ENCODE results near the gene DIPK1B.
A peak's percentile ranks its signal among the peaks of the same experiment; 100 is the strongest.

Gene DIPK1B

DNA sequence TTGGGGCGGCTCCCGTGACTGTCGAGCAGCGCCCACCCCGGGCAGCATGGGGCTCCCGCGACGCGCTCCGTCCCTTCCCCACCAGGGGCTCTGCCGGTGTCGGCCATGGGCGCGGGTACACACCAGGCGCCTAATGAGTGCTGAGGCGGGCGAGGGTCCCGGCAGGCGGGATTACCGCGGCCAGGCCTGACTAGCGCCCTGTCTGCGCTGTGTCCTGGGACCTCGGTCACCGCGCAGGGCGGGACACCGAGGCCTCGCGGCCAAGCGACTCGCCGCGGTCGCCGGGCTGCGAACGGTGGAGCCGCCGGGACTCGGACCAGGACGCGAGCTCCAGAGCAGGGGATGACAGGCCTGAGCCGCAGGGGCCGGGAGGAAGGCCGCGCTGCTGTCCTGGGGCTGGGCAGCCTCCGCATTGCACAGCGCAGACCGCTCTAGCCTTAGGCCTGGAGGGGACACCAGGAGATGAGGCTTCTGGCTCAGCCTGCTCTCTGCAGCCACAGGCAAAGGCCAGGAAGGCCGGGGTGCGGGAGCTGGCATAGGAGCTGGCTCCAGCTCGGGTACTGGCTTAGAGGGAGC lies 16.3 kb downstream of the DIPK1B start:
- H3K4me1 ChIP-seq (ENCODE audit: control insufficient read depth, insufficient read depth, low read length): no peaks in the 10 kb centered on the region; the same call in 1 of the 2 replicates
- POLR2A ChIA-PET: interaction anchor here (0.6 to 4.0 kb wide), 43 partner anchors 8 to 495 kb away, joined by 3 to 79 read pairs (median 4); partner anchors contain the start of genes AGPAT2, DIPK1B, LCN10 and LCN6
- CTCF ChIA-PET: interaction anchor here (0.6 to 3.9 kb wide), 17 partner anchors 9 to 461 kb away, joined by 3 to 14 read pairs (median 4); partner anchors contain the start of gene LCN8

DNA sequence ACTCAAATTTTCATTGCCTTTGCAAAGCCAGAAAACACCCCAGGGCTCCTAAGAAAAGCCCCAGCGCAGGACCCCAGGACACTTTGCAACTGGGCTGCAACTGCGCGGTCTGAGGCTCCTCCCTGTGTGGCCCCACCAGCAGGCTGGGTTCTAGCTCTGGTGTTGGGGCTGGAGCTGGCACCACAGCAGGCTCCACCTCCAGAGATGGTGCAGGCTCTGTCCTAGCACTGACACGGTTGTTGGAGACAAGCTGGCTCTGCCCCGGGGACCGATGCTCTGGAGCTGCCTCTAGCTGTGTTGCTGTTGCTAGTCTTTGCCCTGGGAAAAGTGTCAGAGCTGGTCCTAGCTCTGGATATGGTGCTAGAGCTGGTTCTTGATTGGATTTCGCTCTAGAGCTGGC lies 16.8 kb downstream of the DIPK1B start:
- Histone ChIP-seq H3K9me3 (ENCODE audit: control insufficient read depth, insufficient read depth, low read depth, low read length) (no peaks in the 10 kb centered on the region), H3K4me3 (ENCODE audit: low read depth, low read length) (no peak overlapping the region), H3K4me1 (ENCODE audit: control insufficient read depth, insufficient read depth, low read length) (no peaks in the 10 kb centered on the region; the same call in 1 of the 2 replicates), H3K36me3 (ENCODE audit: control insufficient read depth in 2 of 2, insufficient read depth in 1 of 2, low read length in 2 of 2) (peaks cover 0 to 29% of the 10 kb centered on the region in 2 experiments; a peak in 2 of 3 replicates), H3K27ac (ENCODE audit: extremely low read depth, low read depth, low read length) (no peak overlapping the region)
- POLR2A ChIA-PET: interaction anchor here (0.7 to 4.0 kb wide), 12 partner anchors 9 to 476 kb away, joined by 3 to 79 read pairs (median 6); partner anchors contain the start of genes DIPK1B, LCN10, LCN6 and SAPCD2
- CTCF ChIA-PET: interaction anchor here (0.6 to 3.9 kb wide), 17 partner anchors 9 to 461 kb away, joined by 3 to 14 read pairs (median 4); partner anchors contain the start of gene LCN8
- TF ChIP-seq, protein P1, sequence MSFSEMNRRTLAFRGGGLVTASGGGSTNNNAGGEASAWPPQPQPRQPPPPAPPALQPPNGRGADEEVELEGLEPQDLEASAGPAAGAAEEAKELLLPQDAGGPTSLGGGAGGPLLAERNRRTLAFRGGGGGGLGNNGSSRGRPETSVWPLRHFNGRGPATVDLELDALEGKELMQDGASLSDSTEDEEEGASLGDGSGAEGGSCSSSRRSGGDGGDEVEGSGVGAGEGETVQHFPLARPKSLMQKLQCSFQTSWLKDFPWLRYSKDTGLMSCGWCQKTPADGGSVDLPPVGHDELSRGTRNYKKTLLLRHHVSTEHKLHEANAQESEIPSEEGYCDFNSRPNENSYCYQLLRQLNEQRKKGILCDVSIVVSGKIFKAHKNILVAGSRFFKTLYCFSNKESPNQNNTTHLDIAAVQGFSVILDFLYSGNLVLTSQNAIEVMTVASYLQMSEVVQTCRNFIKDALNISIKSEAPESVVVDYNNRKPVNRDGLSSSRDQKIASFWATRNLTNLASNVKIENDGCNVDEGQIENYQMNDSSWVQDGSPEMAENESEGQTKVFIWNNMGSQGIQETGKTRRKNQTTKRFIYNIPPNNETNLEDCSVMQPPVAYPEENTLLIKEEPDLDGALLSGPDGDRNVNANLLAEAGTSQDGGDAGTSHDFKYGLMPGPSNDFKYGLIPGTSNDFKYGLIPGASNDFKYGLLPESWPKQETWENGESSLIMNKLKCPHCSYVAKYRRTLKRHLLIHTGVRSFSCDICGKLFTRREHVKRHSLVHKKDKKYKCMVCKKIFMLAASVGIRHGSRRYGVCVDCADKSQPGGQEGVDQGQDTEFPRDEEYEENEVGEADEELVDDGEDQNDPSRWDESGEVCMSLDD (tag by site-specific recombination; IDR thresholded peaks at IDR 0.05): no peak
- TF ChIP-seq ZNF214 (tag by site-specific recombination; IDR thresholded peaks at IDR 0.05; ENCODE audit: borderline replicate concordance) (no peak), ZNF169 (tag by site-specific recombination; IDR thresholded peaks at IDR 0.05) (no peak), ZNF223 (tag by site-specific recombination; IDR thresholded peaks at IDR 0.05) (no peak)
- TF ChIP-seq, protein P2, sequence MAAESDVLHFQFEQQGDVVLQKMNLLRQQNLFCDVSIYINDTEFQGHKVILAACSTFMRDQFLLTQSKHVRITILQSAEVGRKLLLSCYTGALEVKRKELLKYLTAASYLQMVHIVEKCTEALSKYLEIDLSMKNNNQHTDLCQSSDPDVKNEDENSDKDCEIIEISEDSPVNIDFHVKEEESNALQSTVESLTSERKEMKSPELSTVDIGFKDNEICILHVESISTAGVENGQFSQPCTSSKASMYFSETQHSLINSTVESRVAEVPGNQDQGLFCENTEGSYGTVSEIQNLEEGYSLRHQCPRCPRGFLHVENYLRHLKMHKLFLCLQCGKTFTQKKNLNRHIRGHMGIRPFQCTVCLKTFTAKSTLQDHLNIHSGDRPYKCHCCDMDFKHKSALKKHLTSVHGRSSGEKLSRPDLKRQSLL (tag by site-specific recombination; IDR thresholded peaks at IDR 0.05): peak; percentile 79

More for the DNA sequence above, 16.3 kb downstream of the DIPK1B start:
- Histone ChIP-seq H3K9me3 (ENCODE audit: control insufficient read depth, insufficient read depth, low read depth, low read length) (no peaks in the 10 kb centered on the region), H3K4me3 (ENCODE audit: low read depth, low read length) (peak overlapping the region; percentile 59), H3K27ac (ENCODE audit: extremely low read depth, low read depth, low read length) (peak overlapping the region; percentile 56; the same call in 1 of the 2 replicates), H3K36me3 (ENCODE audit: control insufficient read depth in 2 of 2, insufficient read depth in 1 of 2, low read length in 2 of 2) (peaks cover 0 to 34% of the 10 kb centered on the region in 2 experiments; a peak in 2 of 3 replicates)
- TF ChIP-seq FEZF1 (tag by site-specific recombination; IDR thresholded peaks at IDR 0.05) (no peak), BCL11A (tag by site-specific recombination; IDR thresholded peaks at IDR 0.05; ENCODE audit: low read depth) (no peak), ZNF792 (tag by site-specific recombination; IDR thresholded peaks at IDR 0.05) (peak; percentile 87), ZNF302 (tag by site-specific recombination; IDR thresholded peaks at IDR 0.05; ENCODE audit: low read depth) (no peak), IKZF3 (tag by site-specific recombination; IDR thresholded peaks at IDR 0.05) (peak; percentile 4; the same call in 1 of the 2 replicates)
- TF ChIP-seq, protein P2 (tag by site-specific recombination; IDR thresholded peaks at IDR 0.05): no peak
- TF ChIP-seq, protein P3, sequence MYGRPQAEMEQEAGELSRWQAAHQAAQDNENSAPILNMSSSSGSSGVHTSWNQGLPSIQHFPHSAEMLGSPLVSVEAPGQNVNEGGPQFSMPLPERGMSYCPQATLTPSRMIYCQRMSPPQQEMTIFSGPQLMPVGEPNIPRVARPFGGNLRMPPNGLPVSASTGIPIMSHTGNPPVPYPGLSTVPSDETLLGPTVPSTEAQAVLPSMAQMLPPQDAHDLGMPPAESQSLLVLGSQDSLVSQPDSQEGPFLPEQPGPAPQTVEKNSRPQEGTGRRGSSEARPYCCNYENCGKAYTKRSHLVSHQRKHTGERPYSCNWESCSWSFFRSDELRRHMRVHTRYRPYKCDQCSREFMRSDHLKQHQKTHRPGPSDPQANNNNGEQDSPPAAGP (tag by site-specific recombination; IDR thresholded peaks at IDR 0.05): no peak

DNA sequence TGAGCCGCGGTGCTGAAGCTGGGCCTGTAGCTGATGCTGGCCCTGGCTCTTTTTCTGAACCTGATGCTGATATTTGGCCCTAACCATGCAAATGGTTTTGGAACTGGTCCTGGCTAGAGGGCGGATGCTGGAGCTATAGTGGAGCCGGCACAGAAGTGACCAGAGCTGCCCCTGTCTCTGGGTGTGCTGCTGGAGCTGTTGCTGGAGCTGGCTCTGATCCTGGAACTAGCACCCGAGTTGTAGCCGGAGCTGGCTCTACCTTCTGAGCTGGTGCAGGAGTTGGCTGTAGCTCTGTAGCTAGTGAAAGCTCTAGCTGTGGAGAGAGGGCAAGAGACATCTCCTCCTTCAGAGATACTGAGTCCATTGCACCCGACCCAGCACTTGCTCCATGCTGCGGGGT lies 17.6 kb downstream of the DIPK1B start:
- peaks cover 0 to 21% of the 10 kb centered on the region in 2 experiments; a peak in 2 of 3 replicates for H3K36me3 ChIP-seq (ENCODE audit: control insufficient read depth in 2 of 2, insufficient read depth in 1 of 2, low read length in 2 of 2)
- POLR2A ChIA-PET: interaction anchor here (0.9 to 4.0 kb wide), 6 partner anchors 9 to 305 kb away, joined by 3 to 79 read pairs (median 6); partner anchors contain the start of genes DIPK1B and LCN10
- no peaks in the 10 kb centered on the region; the same call in 1 of the 2 replicates for H3K4me1 ChIP-seq (ENCODE audit: control insufficient read depth, insufficient read depth, low read length)
- no peak overlapping the region for H3K4me3 ChIP-seq (ENCODE audit: low read depth, low read length)
- H3K9me3 ChIP-seq (ENCODE audit: control insufficient read depth, insufficient read depth, low read depth, low read length): no peaks in the 10 kb centered on the region
- no peak overlapping the region for H3K27ac ChIP-seq (ENCODE audit: extremely low read depth, low read depth, low read length)
- CTCF ChIA-PET: interaction anchor here (0.5 to 3.9 kb wide), 11 partner anchors 8 to 401 kb away, joined by 3 to 14 read pairs (median 4); partner anchors contain the start of gene LCN8
- TF ChIP-seq, protein P2 (tag by site-specific recombination; IDR thresholded peaks at IDR 0.05): peak; percentile 97
- TF ChIP-seq ZNF138 (tag by site-specific recombination; IDR thresholded peaks at IDR 0.05; ENCODE audit: borderline replicate concordance): no peak

Measured in HEK293 (cell line).